Thyroid gland (tissue), 4 donors: Measurements from ENCODE around the gene LDLRAD3.

Experiments
- CTCF ChIP-seq, 6 experiments: fragments of 200-600 bp in 3 of 6; fragments of 450-650 bp in 3 of 6; sonication (generic) in 3 of 6; IDR thresholded peaks; one replicate each; pipeline ENCODE4 v1.5.1; 2016 to 2019; ENCODE audit warnings: antibody characterized with exemption in 6 of 6, mild to moderate bottlenecking in 2 of 6, inconsistent platforms in 1 of 6, moderate library complexity in 1 of 6
- POLR2A ChIP-seq, 2 donors: fragments of 450-650 bp; IDR thresholded peaks; one replicate each; pipeline ENCODE4 v1.6.1; 2017; ENCODE audit warnings: antibody characterized with exemption in 2 of 2, mild to moderate bottlenecking in 2 of 2, moderate library complexity in 1 of 2

- TF ChIP-seq POLR2A (IDR thresholded peaks at IDR 0.05): no peak
- no peak for TF ChIP-seq CTCF (IDR thresholded peaks at IDR 0.05)
These were observed 291.0 kb downstream of the LDLRAD3 start for GRCh38 chr11:36234825-36235224.
